ENCODE results near the gene INPP4A.

The INPP4A gene

DNA sequence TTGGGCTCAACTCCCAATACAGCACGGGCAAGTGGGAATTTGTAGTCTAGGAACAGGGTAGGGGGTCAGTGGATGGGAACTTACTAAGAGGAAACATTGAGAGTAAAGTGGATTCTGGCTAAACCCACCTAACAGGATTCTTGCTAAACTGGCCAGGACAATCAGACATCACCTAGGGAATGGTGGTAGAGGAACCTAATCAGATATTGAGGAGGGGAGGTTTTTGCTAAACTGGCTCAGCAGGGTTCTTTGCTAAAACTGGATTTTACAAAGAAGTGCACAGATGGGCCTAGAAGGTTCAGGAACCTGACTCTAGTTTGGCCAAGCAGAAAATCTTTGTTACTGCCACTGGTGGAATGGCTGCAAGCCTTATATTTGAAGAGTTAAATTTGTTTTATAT, 55.9 kb downstream of the INPP4A start:
- no peak for DNase-seq

DNA sequence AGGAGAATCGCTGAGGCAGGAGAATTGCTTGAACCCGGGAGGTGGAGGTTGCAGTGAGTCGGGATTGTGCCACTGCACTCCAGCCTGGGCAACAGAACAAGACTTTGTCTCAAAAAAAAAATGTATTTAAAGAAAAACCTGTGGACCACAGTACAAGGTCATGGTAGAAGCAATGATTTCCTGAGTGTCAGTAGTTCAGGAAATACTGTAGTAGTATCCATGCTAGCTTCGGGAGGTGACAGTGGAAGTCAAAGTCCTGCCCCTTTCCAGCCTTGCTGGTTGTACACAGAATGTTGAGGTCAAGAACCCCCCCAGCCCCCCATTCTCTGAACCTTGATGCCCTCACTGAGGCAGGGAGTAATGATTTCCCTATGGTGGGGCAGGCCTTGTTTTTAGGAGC, 56.6 kb downstream of the INPP4A start:
- no peak for DNase-seq

DNA sequence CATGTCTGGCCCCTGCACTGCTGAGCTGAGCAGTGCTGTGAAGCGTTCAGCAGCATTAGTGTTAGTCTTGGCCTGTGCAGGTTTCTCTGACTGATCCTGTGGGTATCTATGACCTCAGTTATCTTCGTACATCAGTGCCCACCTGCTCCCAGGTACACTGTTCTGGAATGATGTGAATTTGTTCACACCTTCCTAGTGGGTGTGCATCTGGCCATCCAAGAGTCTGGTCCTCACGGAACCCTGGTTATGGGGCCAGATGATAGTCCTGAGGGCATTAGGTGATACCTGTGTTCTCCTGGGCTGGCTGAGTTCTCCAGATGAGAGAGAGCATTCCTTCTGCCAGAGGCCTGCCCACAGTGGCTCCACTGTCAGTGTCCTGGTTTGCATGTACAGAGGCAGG, 57.2 kb downstream of the INPP4A start:
- DNase-seq, result no peak

DNA sequence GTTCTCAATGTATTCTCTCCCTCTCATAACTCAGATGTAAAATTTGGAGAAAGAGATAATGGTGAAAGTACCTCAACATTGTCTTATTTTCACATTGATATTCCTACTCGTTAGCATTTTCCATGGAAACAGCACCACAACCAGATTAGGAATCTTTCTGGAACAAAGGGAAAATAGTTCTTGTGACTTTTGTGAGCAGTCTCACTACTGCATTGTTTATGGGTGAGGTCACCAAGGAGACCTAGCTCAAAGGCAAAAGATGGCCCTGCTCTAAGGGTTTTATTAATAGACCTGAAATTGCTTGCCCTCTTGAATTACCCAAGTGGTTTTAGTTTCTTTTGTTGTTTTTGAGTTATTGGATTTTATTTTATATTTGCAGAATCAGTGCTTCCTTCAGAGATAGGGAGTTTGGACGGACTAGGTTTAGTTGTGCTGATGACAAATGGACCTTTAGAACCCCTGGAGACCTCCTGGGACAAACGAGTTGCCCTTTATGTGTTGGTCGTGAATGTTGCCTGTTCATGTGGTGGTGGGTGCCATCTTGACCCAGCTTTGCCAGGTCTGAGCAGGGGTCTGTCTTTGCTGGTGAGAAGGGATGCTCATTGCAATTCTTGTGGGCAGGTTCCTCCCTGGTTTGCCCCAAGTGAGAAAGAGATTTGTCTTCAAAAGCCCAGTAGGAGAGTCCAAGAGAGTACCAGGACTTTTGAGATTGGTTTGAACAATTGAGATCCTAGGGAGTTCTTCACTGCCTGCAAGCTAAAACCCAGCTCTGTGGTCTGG, 58.1 kb downstream of the INPP4A start:
- no peak for DNase-seq

DNA sequence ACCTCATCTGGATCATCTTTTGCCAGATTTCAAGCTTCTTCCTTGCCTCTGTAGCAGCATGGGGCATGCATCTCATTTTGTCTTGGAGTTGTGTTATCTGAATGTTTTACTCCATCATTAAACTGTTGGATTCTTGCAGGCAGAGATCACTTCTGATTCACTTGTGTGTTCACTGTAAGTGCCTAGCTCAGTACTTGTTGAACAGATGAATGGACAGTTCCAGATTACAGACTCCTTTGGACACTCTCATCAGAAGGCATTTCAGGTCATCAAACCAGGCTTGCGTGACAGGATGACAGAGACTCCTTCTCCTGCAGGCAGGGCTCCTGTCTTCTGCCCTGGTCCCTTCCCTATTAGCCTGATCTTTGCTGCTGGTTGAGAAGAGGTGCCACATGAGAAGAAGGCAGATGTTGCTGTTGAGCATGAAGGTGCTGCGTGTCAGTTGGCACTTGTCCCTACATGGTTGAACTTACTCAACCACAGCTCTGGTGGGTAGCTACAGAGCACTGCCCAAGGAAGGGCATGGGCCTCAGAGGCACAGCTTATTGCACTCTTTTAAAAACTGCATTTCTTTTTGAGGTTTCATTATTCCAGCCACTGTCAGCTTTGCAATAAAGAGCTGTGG, 58.9 kb downstream of the INPP4A start:
- DNase-seq, result no peak

DNA sequence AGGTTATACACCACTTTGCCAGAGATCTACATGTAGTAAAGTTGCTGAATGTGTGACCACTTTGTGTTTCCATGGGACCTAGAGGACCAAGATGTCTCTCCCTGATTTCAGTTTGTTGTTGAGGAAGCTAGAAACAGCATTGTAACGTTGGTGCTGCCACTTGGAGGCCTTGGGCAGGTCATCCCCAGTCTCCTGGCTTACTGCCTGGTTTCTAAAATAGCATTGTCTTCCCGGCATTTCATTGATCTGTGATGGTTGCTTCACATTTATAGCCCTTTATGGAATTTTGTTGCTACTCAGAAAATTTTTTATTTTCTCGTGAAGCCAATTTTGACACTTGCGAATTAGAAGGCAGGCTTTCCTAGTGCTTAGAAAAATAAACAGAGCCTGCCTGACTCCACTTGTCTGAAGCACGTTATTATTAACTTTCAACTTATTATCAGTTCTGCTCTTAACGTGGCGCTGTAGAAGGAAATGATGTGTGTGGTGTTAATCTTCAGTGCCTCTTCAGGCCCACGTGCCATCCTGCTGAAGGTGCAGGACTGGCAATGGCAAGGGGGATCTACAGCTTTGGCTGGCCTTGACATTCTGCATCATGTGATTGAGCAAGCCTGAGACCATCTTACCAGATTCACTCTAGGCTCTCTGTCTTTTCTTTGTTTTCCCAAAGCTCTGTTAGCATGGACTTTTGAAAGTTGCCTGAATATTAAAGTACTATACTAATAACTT, 59.9 kb downstream of the INPP4A start:
- no peak for DNase-seq

DNA sequence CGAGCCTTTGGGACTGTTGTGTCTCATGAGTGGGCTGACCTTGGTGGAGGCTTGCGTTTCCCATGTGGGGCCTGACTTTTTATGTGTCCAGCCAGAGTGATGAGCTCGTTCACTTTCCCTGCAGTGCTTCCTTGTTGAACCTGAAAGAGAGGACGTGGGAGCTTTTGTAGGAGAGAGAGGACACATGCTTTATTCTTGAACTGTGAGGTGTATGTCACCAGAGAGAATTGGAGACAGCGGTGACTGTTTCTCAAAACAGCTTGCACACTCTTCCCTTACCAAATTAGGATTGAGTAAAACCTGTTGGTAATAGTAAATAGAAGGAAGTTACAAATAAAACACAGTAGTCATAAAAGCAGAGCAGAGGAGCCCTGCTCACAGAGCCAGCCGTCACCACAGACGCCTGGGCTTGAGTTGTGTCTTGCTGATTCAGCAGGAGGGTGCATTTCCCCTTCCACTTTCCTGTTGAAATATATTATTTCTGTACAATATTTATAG, 60.7 kb downstream of the INPP4A start:
- DNase-seq, result peak; percentile 83 to 90 (median 88)

DNA sequence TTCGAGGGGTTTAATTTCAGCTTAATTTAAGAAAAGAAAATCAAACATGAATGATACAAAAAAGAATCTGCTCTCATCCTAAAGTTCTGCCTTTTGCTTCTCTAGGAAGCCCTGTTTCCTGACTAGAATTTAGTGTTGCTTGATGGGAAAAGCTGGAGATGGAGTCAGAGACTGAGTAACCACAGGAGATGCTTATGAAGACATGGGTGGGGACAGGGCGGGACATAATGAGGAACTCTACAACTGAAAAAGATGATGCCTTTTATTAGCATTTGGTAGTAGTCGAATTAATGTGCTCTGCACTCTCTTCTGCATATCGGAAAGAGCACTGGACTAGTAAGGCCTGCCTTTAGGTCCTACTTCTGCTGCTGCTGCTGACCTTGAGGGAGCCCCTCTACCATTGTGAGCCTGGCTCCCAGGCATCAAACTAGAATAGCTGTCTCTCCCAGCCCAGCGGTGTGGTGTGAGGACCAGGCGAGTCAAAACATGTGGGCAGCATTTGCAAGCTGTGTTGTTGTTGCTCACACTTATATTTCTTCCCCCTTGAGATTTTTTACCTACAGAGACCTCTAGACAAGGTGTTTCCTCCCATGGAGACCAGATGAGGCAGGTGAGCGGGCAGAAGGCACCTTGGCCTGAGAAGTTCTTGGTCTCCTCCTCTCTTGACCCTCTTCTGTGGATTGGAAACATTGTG, 61.5 kb downstream of the INPP4A start:
- DNase-seq, result peak; percentile 65 to 75 (median 71)

DNA sequence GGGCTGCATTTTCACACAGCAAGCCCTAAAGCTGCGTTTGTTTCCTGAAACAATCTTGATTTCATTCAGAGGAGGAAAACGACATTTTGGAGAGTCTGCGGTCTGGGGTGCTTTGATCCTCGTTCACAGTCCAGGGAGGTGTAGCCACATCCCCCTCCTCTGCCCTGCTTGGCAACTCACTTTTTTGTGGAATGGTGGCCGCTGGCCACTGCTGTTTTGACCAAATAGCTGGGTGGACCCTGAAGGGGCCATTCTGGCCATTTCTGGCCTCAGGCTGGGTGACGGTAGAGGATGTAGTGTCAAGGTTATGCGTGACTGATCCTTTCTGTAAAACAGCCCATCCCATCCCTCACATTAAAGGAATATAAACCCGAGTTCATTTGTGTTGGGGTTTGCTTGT, 62.2 kb downstream of the INPP4A start:
- DNase-seq, result no peak

DNA sequence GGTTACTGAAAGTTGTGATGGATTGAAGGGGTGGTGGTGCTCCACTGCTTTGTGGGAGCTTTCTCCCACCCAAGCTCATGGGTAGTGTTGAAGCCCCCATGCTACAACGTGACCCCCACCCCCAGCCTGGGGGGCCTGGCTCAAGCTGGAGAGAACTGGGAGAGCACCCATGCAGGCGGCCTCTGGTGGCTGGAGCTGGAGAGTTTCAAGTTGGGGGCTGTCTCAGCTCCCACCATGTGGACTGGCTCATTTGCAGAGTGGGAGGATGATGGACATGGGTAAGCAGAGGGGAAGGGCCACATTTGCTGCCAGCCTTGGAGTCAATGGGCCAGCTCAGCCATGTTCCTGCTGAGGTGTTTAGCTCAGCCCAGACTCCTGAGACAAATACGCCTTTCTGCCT, 62.8 kb downstream of the INPP4A start:
- no peak for DNase-seq

DNA sequence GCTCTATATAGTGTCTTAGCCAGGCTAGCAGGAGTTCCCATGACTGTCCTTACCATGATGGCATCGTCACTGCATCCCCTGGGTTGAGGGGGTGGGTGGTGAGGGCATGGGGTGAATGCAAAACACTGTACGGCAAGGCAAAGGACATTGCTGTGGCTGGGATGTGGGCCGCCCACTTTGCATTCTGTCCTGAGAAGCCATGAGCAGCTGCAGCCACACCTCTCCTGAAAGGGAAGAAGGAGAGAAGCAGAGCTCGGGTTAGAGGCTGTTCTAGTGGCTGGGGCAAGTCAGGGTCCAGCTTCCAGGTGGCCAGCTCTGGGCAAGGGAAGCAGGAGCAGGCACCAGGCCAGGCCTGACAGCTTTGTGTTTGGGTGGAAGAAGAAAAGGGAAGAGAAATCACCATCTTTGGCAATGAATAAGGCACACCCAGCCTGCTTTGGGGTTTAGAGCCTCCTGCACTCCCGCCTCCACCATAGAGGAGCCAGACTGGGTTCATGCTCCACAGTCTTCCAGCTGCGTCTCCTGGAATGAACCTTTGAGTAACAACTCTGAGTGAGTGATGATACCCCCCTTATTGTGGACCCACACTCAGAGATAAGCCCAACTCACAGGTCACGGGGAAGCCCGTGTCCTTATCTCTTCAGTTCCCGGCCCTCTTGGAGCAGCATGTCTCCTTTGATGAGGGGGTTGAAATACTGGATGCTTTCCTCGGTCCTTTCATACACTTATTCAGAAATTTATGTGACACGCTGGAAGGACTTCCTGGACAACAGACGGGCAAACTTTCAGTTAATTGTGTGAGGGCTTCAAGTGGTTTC, 63.4 kb downstream of the INPP4A start:
- DNase-seq, result peak; percentile 44 to 64 (median 52)

DNA sequence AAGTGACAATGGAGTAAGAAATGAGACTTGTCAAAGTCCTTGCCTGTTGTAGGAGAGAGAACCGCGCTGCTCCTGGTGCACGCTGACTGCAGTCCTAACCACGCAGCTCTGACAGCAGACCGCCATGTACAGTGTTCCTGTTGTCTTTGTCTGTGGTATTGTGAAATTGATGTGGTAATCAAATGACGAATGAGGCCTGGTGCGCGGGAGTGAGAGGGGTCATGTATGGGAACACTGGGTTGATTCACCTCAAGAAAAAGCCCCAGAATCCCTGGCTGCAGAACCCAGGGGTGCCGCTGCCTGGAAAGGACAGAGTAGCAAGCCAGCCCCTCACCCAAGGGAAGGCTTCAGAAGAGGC, 64.0 kb downstream of the INPP4A start:
- DNase-seq, result peak; percentile 92 to 97 (median 96)

DNA sequence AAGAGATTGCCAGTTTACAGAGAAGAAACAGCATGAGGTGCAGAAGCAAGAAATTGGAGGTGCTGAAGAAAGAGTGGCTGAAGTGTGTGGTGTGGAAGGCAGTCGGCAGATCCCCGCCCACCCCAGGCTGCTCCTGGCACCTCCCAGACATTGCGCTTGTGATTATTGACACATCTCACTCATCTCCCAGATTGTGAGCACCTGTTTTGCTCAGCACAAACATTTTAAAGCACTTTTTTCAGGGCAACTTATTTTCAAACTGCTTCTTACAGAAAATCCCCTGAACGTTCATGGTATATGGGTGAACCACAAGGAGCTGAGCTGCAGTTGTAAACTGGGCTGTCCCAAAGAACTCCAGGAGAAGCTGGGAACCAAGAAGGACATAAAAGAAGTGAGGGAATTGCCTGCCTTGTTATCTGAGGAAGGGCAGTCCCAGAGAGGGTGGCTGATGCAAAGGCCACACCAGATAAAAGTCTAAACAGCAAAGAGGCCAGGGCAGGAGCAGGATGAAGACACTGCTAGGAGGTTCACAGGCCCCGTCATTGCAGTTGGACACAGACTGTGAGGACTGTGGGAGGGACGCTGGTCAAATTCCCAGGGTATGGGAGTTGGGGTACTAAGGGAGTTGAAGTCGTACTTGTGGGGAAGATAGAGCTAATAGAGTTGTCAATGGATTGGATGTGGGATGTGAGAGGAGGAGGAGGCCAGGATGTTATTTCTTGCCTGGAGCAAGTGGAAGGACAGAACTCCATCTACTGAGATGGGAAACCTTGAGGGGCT, 65.1 kb downstream of the INPP4A start:
- no peak for DNase-seq

DNA sequence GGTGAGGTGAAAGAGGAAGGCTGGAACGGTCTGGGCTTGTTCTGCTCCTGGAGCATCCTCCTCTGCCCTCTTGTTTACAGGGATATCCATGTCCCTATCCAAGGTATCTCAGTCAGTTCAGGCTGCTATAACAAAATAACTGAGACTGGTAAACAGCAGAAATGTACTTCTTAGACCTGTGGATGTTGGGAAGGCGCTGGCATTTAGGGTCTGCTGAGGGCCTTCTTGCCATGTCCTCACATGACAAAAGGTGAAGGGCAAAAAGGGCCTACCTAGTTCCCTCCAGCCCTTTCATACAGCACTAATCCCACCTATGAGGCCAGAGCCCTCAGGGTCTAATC, 65.6 kb downstream of the INPP4A start:
- no peak for DNase-seq

DNA sequence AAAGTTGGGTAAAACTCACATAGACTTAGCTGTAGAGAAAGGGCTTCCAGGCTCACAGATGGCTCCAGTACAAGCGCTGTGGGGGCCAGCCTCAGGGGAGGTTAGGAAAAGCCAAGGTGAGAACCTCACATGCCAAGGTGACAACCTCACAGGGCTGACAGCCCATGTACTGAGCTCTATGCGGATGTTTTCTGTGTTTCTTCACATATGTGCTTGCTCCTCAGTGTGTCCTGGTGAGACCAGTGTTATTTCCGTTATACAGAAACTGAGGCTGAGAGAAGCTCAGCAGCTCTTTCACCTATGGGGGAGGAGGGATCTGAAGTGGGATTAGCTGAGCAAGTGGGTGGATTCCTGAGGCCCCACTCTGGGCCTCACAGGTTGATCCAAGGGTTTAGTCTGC, 67.3 kb downstream of the INPP4A start:
- no peak for DNase-seq

DNA sequence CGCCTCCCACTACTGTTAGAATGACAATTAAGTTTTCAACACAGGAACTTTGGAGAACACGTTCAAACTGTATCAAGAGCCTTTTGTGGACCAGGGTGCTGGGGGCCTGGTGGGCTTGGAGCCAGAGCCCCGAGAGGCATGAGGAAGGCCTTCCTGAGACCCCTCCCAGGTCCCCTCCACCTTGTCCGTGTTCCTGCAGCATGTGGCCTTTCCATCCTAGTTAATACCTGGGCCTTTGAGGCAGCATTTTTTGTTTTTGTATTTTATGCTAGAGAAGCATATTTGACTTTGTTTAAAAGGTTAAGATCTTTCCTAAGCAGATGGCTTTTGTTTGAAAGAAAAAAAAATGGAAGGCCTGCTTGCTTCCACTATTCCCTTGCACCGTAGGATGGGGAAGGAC, 68.0 kb downstream of the INPP4A start:
- DNase-seq, result no peak

DNA sequence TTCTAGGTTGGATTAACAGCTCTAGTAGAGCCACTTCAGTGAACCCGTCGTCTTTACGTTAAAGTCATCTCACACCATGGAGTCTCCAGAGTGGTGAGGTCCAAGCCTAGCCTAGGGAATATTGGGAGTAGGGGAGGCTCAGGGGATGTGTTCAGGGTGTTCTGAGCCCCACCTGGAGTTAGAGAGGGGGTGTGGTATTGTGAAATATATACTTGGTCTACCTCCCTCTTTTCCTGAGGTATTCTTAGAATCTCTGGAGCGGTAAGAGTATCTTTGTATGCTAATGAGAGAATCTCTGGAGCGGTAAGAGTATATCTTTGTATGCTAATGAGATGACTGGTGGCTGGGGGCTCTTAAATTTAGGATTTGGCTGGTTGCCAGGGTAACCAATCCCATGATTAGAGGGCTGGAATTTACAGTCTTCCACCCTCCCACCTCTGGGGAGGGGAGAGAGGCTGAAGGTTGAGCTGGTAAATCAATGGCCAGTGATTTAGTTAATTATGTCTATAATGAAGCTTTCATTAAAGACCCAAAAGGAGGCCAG, 69.5 kb downstream of the INPP4A start:
- DNase-seq, result no peak

DNA sequence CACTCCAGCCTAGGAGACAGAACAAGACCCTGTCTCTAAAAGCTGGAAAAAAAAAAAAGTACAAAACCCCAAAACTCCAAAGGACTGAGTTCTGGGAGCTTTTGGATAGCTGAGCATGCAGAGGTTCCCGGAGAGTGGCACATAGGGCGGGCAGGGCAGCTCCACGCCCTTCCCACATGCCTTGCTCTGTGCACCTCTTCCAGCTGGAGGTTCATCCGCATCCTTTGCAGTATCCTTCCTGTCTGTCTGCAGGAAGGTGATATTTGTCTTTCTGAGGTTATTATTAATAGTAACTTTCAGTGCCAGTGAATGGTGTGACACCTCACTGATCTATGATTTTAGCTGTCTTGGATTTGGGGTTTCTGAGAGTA, 70.2 kb downstream of the INPP4A start:
- DNase-seq, result no peak

DNA sequence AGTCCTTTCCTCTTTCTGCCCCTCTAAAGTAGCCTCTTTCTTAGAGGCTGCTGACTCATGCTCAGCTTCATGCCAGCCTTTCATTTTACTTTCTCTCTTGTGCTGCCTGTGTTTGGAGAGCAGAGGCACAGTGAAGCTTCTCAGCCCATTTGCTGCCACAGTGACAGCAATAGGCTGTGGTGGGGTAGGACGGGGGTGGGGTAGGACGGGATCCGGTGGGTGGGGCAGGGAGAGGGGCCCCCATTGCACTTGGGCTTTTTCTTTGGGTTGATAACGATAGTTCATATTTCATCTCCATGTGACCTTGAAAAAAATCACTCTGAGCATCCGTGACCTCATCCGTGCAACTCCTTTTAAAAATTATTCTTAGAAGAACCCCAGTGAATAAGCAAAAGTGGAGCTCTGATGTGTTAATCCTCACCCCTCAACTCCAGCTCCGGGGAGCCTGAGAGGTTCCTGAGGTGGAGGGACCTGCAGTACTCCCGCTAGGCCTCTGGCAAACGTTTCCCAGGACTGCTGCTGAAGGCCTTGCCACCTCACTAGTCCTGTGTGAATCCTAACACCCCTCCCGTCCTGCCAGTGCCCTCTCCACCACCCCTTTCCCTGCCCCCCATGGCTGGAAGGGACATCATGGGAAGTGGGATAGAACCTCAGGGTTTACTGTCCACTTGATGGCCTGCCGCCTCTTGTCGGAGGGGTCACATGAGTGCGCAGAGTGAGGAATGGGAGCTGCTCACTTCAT, 70.8 kb downstream of the INPP4A start:
- peak; percentile 66 to 71 (median 69) for DNase-seq

DNA sequence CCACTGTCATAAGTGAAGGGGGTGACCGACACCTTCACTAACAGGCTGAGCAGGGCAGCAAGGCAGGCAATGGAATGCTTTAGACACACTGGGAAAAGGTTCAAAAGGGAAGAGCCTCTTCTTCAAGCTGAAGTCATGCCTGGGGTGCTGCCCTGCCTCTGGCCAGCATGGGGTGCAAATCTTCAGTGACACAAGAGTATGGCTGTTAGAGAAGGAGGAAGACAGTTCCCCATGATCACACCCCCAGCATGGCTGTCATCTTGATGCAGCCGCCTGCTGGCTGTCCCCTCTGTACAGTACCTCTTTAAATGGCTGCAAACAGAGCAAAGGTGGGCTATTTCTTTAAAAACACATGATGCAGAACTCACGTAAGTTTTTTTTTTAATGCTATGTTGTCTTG, 71.9 kb downstream of the INPP4A start:
- DNase-seq, result peak in 2 of 3 donors; percentile 25 to 56

DNA sequence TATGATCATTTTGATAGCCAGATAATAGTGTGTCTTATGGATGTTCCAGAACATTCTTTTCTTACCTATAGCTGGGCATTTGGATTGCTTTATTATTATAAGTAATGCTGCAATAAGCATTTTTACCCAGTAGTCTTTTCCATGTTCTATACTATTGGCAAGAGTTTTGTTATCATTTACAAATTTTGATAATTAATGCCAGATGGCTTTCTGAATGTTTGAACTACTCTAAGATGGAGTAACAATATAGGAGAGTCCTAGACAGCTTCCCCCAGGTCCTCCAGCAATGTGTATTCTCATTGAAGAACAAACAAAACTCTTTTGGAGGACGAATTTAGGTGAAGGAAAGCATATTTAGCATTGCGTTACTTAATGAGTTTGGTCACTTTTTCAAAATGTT, 73.0 kb downstream of the INPP4A start:
- no peak for DNase-seq
